ENCODE measurements around the gene ADCY7. TPM values are rescaled to one million over a fixed set of nuclear protein-coding genes. Genes with fewer than 3 reads are reported as not detected.

ADCY7 gene
- total RNA-seq, 2 donors from 2014 or later: 30.1 to 37.2 TPM

DNA sequence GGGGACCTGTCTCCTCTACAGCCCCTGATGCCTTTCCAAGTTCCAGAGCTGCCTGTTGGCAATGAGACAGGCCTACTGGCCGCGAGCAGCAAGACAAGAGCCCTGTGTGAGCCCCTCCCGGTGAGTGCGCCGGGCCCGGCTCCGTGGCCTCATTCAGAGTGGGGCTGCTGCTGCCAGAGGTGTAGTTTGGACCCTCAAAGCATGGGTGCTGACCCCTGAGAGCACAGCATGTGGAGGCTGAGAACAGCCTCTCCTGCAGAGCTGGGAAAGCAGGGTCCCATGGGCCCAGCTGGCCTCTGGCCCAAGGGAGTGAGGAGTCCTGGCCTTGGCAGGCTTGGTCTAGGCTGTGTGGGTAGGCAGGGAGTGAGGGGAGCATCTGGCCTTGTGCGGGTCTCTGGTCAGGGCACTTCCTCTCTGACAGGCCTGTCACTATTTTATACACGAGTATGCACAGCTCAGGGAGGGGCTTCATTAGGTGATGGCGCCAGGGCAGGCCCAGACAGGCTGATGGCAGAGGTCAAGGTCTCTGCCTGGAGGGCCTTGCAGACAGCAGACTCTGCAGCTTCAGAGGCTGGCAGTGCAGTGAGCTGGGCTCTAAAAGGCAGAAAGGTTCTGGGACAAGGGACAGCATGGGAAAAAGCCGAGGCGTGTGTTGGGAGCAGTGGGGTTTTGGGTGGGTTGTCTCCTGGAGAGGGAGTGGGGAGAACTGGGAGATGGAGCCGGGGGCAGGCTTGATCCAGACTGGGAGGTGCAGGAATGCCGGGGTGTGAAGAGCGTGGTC lies 43.4 kb downstream of the ADCY7 start:
- WGBS, 2 experiments (ENCODE audit: insufficient coverage in 1 of 2, insufficient read length in 1 of 2): 88 to 89% methylated on average over 10 to 15 of the region's 15 CpGs
- Histone ChIP-seq H3K27ac (ENCODE audit: low read depth, low read length) (peak overlapping the region; percentile 40), H3K4me1 (ENCODE audit: control insufficient read depth, insufficient read depth, low read length) (peaks cover 14% of the 10 kb centered on the region), H3K36me3 (ENCODE audit: control insufficient read depth, insufficient read depth, low read length) (peaks cover 19% of the 10 kb centered on the region), H3K4me3 (ENCODE audit: low read length) (no peak overlapping the region), H3K9me3 (ENCODE audit: control insufficient read depth, low read length) (no peaks in the 10 kb centered on the region), H3K9ac (ENCODE audit: extremely low read depth, low read length, poor library complexity, severe bottlenecking) (no peak overlapping the region), H3K27me3 (ENCODE audit: control insufficient read depth, insufficient read depth, low read length, poor library complexity, severe bottlenecking) (no peaks in the 10 kb centered on the region)
- Mint-ChIP-seq H3K27ac (peak overlapping the region; percentile 58), H3K4me3 (no peak overlapping the region), H3K4me1 (peaks cover 22% of the 10 kb centered on the region), H3K9me3 (no peaks in the 10 kb centered on the region), H3K27me3 (ENCODE audit: insufficient read depth) (no peaks in the 10 kb centered on the region), H3K36me3 (ENCODE audit: low read depth) (peaks cover 27% of the 10 kb centered on the region)
- TF ChIP-seq, protein P1, sequence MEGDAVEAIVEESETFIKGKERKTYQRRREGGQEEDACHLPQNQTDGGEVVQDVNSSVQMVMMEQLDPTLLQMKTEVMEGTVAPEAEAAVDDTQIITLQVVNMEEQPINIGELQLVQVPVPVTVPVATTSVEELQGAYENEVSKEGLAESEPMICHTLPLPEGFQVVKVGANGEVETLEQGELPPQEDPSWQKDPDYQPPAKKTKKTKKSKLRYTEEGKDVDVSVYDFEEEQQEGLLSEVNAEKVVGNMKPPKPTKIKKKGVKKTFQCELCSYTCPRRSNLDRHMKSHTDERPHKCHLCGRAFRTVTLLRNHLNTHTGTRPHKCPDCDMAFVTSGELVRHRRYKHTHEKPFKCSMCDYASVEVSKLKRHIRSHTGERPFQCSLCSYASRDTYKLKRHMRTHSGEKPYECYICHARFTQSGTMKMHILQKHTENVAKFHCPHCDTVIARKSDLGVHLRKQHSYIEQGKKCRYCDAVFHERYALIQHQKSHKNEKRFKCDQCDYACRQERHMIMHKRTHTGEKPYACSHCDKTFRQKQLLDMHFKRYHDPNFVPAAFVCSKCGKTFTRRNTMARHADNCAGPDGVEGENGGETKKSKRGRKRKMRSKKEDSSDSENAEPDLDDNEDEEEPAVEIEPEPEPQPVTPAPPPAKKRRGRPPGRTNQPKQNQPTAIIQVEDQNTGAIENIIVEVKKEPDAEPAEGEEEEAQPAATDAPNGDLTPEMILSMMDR (conservative IDR thresholded peaks at IDR 0.05): no peak
- DNase-seq: peak; percentile 59

DNA sequence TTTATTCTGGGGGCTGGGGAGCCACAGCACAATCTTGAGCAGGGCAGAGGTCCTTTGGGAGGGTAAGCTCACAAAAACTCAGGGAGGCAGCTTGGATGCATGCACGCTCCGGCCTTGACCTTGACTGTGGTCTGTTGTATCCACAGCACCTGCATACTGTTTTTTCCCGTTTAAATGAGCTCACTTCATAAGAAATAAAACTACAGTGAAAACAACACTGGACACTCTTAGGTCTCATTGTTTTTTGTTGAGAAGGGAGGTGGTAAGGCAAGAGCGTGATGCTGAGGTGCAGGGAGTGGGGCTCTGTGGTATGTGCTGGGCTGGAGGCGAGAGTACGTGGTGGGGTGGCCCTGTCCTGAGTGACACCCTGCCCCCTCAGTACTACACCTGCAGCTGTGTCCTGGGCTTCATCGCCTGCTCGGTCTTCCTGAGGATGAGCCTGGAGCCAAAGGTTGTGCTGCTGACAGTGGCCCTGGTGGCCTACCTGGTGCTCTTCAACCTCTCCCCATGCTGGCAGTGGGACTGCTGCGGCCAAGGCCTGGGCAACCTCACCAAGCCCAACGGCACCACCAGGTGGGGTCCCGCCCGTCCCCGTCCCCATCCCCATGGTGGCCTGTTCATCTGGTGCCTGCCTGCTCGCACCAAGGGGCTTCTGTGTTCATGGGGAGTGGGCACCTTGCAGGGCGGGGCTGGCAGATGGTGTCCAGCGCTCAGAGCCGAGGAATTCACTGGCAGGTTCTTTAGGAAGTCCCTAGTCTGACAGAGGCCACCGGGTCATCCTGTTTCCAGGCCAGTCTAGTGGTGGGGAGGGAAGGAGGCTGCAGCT lies 44.2 kb downstream of the ADCY7 start:
- 91 to 93% methylated on average over 7 to 18 of the region's 18 CpGs for WGBS, 2 experiments (ENCODE audit: insufficient coverage in 1 of 2, insufficient read length in 1 of 2)
- H3K27me3 Mint-ChIP-seq (ENCODE audit: insufficient read depth): no peaks in the 10 kb centered on the region
- Histone ChIP-seq H3K9ac (ENCODE audit: extremely low read depth, low read length, poor library complexity, severe bottlenecking) (no peak overlapping the region), H3K27ac (ENCODE audit: low read depth, low read length) (peak overlapping the region; percentile 40), H3K36me3 (ENCODE audit: control insufficient read depth, insufficient read depth, low read length) (peaks cover 28% of the 10 kb centered on the region), H3K9me3 (ENCODE audit: control insufficient read depth, low read length) (no peaks in the 10 kb centered on the region), H3K4me3 (ENCODE audit: low read length) (no peak overlapping the region), H3K27me3 (ENCODE audit: control insufficient read depth, insufficient read depth, low read length, poor library complexity, severe bottlenecking) (no peaks in the 10 kb centered on the region), H3K4me1 (ENCODE audit: control insufficient read depth, insufficient read depth, low read length) (peaks cover 22% of the 10 kb centered on the region)
- no peak overlapping the region for H3K4me3 Mint-ChIP-seq
- peak overlapping the region; percentile 19 for H3K27ac Mint-ChIP-seq
- TF ChIP-seq, protein P1 (conservative IDR thresholded peaks at IDR 0.05): no peak
- DNase-seq: peak; percentile 68
- H3K36me3 Mint-ChIP-seq (ENCODE audit: low read depth): peaks cover 32% of the 10 kb centered on the region
- no peaks in the 10 kb centered on the region for H3K9me3 Mint-ChIP-seq
- H3K4me1 Mint-ChIP-seq: peaks cover 30% of the 10 kb centered on the region

DNA sequence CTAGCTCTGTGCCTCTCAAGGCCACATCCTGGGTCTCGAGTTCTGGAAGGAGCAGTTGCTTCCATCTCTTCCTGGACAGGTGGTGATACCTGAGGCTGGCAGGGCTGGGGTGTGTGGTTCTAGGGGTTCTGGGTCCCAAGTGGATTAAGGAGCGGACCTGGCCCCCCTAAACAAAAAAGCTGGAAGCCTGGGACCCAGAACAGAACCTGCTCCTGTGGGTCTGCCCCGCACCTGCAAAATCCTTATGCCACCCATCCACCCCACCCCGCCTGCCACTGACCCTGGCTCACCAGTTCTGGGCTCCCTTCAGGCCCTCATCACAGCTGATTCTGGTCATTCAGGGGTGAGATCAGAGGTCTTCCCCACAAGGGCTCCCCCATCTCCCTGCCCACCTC lies 44.8 kb downstream of the ADCY7 start:
- H3K4me1 Mint-ChIP-seq: peaks cover 32% of the 10 kb centered on the region
- no peaks in the 10 kb centered on the region for H3K27me3 Mint-ChIP-seq (ENCODE audit: insufficient read depth)
- DNase-seq: no peak

More for the DNA sequence above, 44.8 kb downstream of the ADCY7 start:
- Mint-ChIP-seq H3K36me3 (ENCODE audit: low read depth) (peaks cover 34% of the 10 kb centered on the region), H3K9me3 (no peaks in the 10 kb centered on the region), H3K27ac (no peak overlapping the region), H3K4me3 (no peak overlapping the region)
- H3K27ac ChIP-seq (ENCODE audit: low read depth, low read length): no peak overlapping the region
- no peak overlapping the region for H3K9ac ChIP-seq (ENCODE audit: extremely low read depth, low read length, poor library complexity, severe bottlenecking)
- TF ChIP-seq, protein P1 (conservative IDR thresholded peaks at IDR 0.05): no peak
- H3K4me1 ChIP-seq (ENCODE audit: control insufficient read depth, insufficient read depth, low read length): peaks cover 27% of the 10 kb centered on the region
- H3K36me3 ChIP-seq (ENCODE audit: control insufficient read depth, insufficient read depth, low read length): peaks cover 34% of the 10 kb centered on the region
- WGBS, 2 experiments (ENCODE audit: insufficient coverage in 1 of 2, insufficient read length in 1 of 2): 96 to 100% methylated on average over 1 to 4 of the region's 4 CpGs
- no peaks in the 10 kb centered on the region for H3K9me3 ChIP-seq (ENCODE audit: control insufficient read depth, low read length)
- H3K27me3 ChIP-seq (ENCODE audit: control insufficient read depth, insufficient read depth, low read length, poor library complexity, severe bottlenecking): no peaks in the 10 kb centered on the region
- no peak overlapping the region for H3K4me3 ChIP-seq (ENCODE audit: low read length)
